Ecto neural progenitor cell (in vitro differentiated cells): ENCODE measurements around the gene ZNF622.
"Not testable (repeated sequence)": the region's sequence is repeated elsewhere in the genome, so short reads cannot be mapped to it uniquely, and the experiment has no call there.

Experiments used
- DNase-seq: peaks from one replicate; pipeline ENCODE4 v3.0.0-alpha.2; 2018; ENCODE audit warnings: low spot score

ZNF622 gene

GRCh38 chr5:16480144-16480543, 14.5 kb upstream of the ZNF622 start:
- DNase-seq, result no peak

- DNase-seq, result no peak
These were observed 11.9 kb upstream of the ZNF622 start for GRCh38 chr5:16477541-16477940.

GRCh38 chr5:16476417-16476816, 10.8 kb upstream of the ZNF622 start:
- not testable (repeated sequence) for DNase-seq

GRCh38 chr5:16471387-16471786, 5.8 kb upstream of the ZNF622 start:
- no peak for DNase-seq

GRCh38 chr5:16467363-16468219, 2.0 kb upstream of the ZNF622 start:
- DNase-seq, result no peak

- no peak for DNase-seq
These were observed 696 bp downstream of the ZNF622 start for GRCh38 chr5:16464664-16465543.

- DNase-seq, result no peak
These were observed 1.4 kb downstream of the ZNF622 start for GRCh38 chr5:16464231-16464630.

- no peak for DNase-seq
These were observed 3.8 kb downstream of the ZNF622 start for GRCh38 chr5:16461782-16462181.

- no peak for DNase-seq
These were observed 4.6 kb downstream of the ZNF622 start for GRCh38 chr5:16461026-16461425.

- no peak for DNase-seq
These were observed 6.1 kb downstream of the ZNF622 start for GRCh38 chr5:16459451-16459850.

GRCh38 chr5:16457853-16458252, 7.7 kb downstream of the ZNF622 start:
- no peak for DNase-seq

- no peak for DNase-seq
These were observed 8.1 kb downstream of the ZNF622 start for GRCh38 chr5:16457451-16457850.

GRCh38 chr5:16456103-16456832, 9.3 kb downstream of the ZNF622 start:
- no peak for DNase-seq

GRCh38 chr5:16455668-16456067, 9.9 kb downstream of the ZNF622 start:
- no peak for DNase-seq

- DNase-seq, result no peak
These were observed 10.9 kb downstream of the ZNF622 start for GRCh38 chr5:16454686-16455085.

GRCh38 chr5:16453609-16454008, 12.0 kb downstream of the ZNF622 start:
- DNase-seq, result no peak

- no peak for DNase-seq
These were observed 15.4 kb downstream of the ZNF622 start for GRCh38 chr5:16450163-16450562.

- DNase-seq, result no peak
These were observed 18.6 kb downstream of the ZNF622 start for GRCh38 chr5:16446993-16447392.

- no peak for DNase-seq
These were observed 27.6 kb downstream of the ZNF622 start for GRCh38 chr5:16437977-16438376.

- not testable (repeated sequence) for DNase-seq
These were observed 29.4 kb downstream of the ZNF622 start for GRCh38 chr5:16436065-16436682.

GRCh38 chr5:16431490-16431889, 34.1 kb downstream of the ZNF622 start:
- no peak for DNase-seq
